ENCODE data around the gene CCNC. TPM values are rescaled to one million over a fixed set of nuclear protein-coding genes. Genes with fewer than 3 reads are reported as not detected.
A peak's percentile ranks its signal among the peaks of the same experiment; 100 is the strongest.

CCNC gene
- polyA plus RNA-seq, 4 donors: 40.4 to 64.2 (median 50.1) TPM

DNA sequence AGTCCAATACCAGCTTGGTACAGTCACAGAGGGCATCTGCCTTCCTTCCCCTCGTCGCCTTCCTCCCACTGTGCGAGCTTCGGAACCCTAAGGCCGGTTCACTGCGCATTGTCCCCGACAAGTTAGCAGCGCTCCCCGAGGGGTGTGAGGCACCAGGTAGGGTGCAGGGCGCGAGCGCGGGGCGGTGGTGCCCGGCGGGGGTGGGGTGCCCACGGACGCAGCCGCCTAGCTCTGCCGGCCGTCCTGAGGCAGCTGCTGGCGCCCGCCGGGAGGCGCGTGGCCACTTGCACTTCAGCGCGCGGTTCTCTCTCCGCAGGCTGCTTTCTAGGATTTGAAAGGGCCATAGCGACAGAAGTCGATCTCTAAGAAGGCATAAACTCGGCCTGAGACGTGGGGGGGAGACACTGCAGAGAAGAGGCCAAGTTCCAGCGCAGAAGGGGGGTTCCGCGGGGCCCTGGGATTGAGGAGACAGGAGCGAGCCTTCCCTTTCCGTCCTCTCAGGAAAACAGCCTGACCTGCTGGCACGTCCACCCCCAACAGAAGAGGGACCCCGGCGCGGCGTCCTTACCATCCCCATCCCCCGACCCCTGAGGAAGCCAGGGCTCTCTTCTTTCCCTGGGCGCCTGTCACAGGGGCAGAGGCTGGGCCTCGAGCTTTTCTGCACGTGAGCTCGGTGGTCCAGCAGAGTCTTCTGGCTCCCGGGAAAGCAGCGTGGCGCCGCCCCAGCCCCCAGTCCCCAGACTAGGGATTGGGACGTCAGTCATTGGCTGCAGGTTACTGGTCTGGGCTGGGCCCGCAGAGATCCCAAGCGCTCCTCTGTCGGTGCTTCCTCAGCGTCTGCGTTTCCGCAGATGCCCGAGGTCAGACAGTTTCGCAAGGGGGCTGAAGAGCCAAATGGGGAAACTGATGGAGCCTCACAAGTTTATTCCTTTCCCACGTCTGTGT lies 22.5 kb upstream of the CCNC start:
- Histone ChIP-seq H3K36me3 (ENCODE audit: control insufficient read depth in 3 of 3, insufficient read depth in 2 of 3, low read depth in 1 of 3, low read length in 3 of 3) (peaks cover 0 to 2% (median 0%) of the 10 kb centered on the region in 3 donors), H3K4me3 (ENCODE audit: low read depth in 1 of 3, low read length in 3 of 3) (no peak overlapping the region), H3K9me3 (ENCODE audit: control insufficient read depth in 2 of 2, insufficient read depth in 1 of 2, low read depth in 1 of 2, low read length in 1 of 2) (no peaks in the 10 kb centered on the region), H3K27ac (ENCODE audit: low read depth in 1 of 3, low read length in 2 of 3) (no peak overlapping the region), H3K27me3 (ENCODE audit: control insufficient read depth in 3 of 3, insufficient read depth in 3 of 3, low read length in 3 of 3) (peaks cover 2 to 83% (median 41%) of the 10 kb centered on the region in 3 donors), H3K4me1 (ENCODE audit: control insufficient read depth in 3 of 3, insufficient read depth in 2 of 3, low read depth in 1 of 3, low read length in 2 of 3) (peaks cover 0 to 14% (median 5%) of the 10 kb centered on the region in 3 donors)
- no peak for FAIRE-seq
- 4 to 6% (median 5%) methylated on average over 60 to 63 of the region's 63 CpGs for WGBS, 3 donors
- no peak for DNase-seq

DNA sequence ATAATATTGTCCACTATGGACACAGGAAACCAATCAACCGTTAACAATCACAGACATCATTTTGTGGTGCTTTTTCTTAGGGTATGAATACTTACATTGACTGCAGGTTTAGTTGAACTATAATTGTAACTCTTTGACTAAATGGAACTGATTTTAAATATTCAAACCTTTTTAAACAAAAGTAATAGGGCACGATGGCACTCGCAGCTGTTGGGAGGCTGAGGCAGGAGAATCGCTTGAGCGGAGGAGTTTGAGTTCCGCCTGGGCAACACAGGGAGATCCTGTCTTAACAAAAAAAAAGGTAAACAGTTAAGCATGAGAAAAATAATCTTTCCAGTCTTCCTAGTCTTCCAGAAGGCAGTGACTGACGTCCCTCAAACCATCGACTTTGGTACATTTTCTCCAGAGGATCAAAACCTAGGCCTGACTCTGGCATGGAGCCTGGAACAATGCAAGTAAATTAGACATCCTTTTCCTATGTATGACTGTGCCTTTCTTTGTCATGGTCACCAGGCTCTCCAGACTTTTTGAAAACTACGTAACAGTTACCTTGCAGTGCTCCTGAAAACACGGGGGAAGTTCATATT lies 21.5 kb upstream of the CCNC start:
- DNase-seq (no peak), FAIRE-seq (no peak)
- H3K4me1 ChIP-seq (ENCODE audit: control insufficient read depth in 3 of 3, insufficient read depth in 2 of 3, low read depth in 1 of 3, low read length in 2 of 3): peaks cover 0 to 14% (median 5%) of the 10 kb centered on the region in 3 donors
- WGBS, 3 donors: 26 to 34% (median 33%) methylated on average over 10 of the region's 10 CpGs
- peaks cover 0 to 2% (median 0%) of the 10 kb centered on the region in 3 donors for H3K36me3 ChIP-seq (ENCODE audit: control insufficient read depth in 3 of 3, insufficient read depth in 2 of 3, low read depth in 1 of 3, low read length in 3 of 3)
- no peaks in the 10 kb centered on the region for H3K9me3 ChIP-seq (ENCODE audit: control insufficient read depth in 2 of 2, insufficient read depth in 1 of 2, low read depth in 1 of 2, low read length in 1 of 2)
- no peak overlapping the region for H3K27ac ChIP-seq (ENCODE audit: low read depth in 1 of 3, low read length in 2 of 3)
- no peak overlapping the region for H3K4me3 ChIP-seq (ENCODE audit: low read depth in 1 of 3, low read length in 3 of 3)
- H3K27me3 ChIP-seq (ENCODE audit: control insufficient read depth in 3 of 3, insufficient read depth in 3 of 3, low read length in 3 of 3): peaks cover 2 to 76% (median 35%) of the 10 kb centered on the region in 3 donors

DNA sequence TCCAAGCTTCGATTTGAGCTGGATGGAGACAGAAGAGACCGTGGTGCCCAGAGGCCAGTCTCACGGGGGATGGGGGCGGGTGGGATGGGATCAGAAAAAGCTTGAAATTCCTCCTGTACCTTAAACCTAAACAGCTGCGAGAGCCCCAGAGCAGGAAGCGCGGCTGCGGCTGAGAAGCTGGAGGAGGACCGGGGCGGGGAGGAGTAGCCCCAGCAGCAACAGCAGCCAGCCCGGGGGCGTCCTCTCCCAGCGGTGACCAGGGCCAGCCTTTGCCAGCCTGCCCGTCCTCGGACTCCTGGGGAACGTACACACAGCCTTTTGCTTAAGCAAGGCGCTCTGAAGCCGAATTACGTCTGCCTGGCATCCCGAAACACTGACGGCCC lies 20.8 kb upstream of the CCNC start:
- H3K36me3 ChIP-seq (ENCODE audit: control insufficient read depth in 3 of 3, insufficient read depth in 2 of 3, low read depth in 1 of 3, low read length in 3 of 3): peaks cover 0 to 2% (median 0%) of the 10 kb centered on the region in 3 donors
- no peak overlapping the region for H3K27ac ChIP-seq (ENCODE audit: low read depth in 1 of 3, low read length in 2 of 3)
- peak overlapping the region in 2 of 3 donors; percentile 23 to 41 for H3K4me3 ChIP-seq (ENCODE audit: low read depth in 1 of 3, low read length in 3 of 3)
- no peak for DNase-seq
- H3K9me3 ChIP-seq (ENCODE audit: control insufficient read depth in 2 of 2, insufficient read depth in 1 of 2, low read depth in 1 of 2, low read length in 1 of 2): no peaks in the 10 kb centered on the region
- H3K4me1 ChIP-seq (ENCODE audit: control insufficient read depth in 3 of 3, insufficient read depth in 2 of 3, low read depth in 1 of 3, low read length in 2 of 3): peaks cover 0 to 14% (median 5%) of the 10 kb centered on the region in 3 donors
- WGBS, 3 donors: 3 to 6% (median 5%) methylated on average over 21 of the region's 21 CpGs
- peaks cover 2 to 74% (median 32%) of the 10 kb centered on the region in 3 donors for H3K27me3 ChIP-seq (ENCODE audit: control insufficient read depth in 3 of 3, insufficient read depth in 3 of 3, low read length in 3 of 3)
- no peak for FAIRE-seq

DNA sequence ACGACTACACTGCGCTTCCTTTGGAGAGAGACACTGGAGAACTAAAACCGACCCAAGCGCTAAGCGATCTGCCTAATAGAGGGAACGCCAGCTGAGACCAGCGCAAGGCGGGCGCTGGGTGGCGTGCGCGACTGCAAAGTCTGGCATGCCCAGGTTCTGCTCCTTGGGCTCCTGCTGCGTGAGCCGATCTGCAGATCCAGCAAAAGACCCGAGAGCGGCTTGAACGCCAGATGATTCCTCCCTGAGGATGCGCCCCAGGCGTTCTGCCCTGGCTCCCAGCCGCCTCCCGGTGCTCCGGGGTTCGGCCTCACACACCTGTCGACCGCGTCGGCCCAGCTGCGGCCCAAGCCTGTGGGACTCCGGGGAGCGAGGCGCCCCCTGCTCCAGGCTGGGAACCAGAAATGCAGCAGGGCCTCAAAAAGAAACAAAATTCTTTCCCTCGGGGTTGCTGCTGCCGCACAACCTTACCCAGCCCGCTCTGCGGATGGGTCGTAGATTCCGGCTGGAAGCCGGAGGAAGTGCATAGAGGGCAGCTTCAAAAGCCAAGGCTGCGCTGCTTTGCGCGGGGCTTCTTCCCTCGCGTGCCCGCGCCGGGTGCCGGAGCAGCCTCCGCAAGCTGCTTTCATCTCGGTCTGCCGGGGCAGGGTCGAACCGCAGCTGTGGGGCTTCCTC lies 20.3 kb upstream of the CCNC start:
- H3K9me3 ChIP-seq (ENCODE audit: control insufficient read depth in 2 of 2, insufficient read depth in 1 of 2, low read depth in 1 of 2, low read length in 1 of 2): no peaks in the 10 kb centered on the region
- H3K27me3 ChIP-seq (ENCODE audit: control insufficient read depth in 3 of 3, insufficient read depth in 3 of 3, low read length in 3 of 3): peaks cover 2 to 73% (median 32%) of the 10 kb centered on the region in 3 donors
- H3K27ac ChIP-seq (ENCODE audit: low read depth in 1 of 3, low read length in 2 of 3): no peak overlapping the region
- H3K4me1 ChIP-seq (ENCODE audit: control insufficient read depth in 3 of 3, insufficient read depth in 2 of 3, low read depth in 1 of 3, low read length in 2 of 3): peaks cover 0 to 14% (median 5%) of the 10 kb centered on the region in 3 donors
- WGBS, 3 donors: 0 to 2% (median 1%) methylated on average over 52 of the region's 52 CpGs
- peak overlapping the region in 2 of 3 donors; percentile 23 to 41 for H3K4me3 ChIP-seq (ENCODE audit: low read depth in 1 of 3, low read length in 3 of 3)
- no peak for FAIRE-seq
- DNase-seq: peak; percentile 67 to 79
- H3K36me3 ChIP-seq (ENCODE audit: control insufficient read depth in 3 of 3, insufficient read depth in 2 of 3, low read depth in 1 of 3, low read length in 3 of 3): peaks cover 0 to 2% (median 0%) of the 10 kb centered on the region in 3 donors

DNA sequence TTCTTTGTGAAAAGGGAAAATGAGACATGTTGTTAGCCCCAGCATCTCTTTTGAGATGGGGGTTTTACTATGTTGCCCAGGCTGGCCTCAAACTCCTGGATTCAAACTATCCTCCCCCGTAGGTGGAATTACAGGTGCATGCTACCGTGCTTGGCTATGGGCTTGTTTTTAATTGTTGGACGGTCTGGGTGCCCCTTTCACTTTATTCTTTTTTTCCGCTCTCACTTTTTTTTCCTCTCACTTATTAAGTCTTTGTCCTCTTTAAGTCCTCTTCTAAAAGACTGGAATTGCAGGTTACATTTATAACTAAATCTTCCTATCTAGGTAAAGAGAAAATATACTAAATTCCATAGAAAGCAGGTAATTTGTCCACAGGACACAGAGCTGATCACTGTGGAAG lies 19.3 kb upstream of the CCNC start:
- Histone ChIP-seq H3K27me3 (ENCODE audit: control insufficient read depth in 3 of 3, insufficient read depth in 3 of 3, low read length in 3 of 3) (peaks cover 2 to 69% (median 31%) of the 10 kb centered on the region in 3 donors), H3K4me3 (ENCODE audit: low read depth in 1 of 3, low read length in 3 of 3) (no peak overlapping the region), H3K9me3 (ENCODE audit: control insufficient read depth in 2 of 2, insufficient read depth in 1 of 2, low read depth in 1 of 2, low read length in 1 of 2) (no peaks in the 10 kb centered on the region), H3K4me1 (ENCODE audit: control insufficient read depth in 3 of 3, insufficient read depth in 2 of 3, low read depth in 1 of 3, low read length in 2 of 3) (peaks cover 0 to 14% (median 5%) of the 10 kb centered on the region in 3 donors), H3K27ac (ENCODE audit: low read depth in 1 of 3, low read length in 2 of 3) (no peak overlapping the region), H3K36me3 (ENCODE audit: control insufficient read depth in 3 of 3, insufficient read depth in 2 of 3, low read depth in 1 of 3, low read length in 3 of 3) (peaks cover 0 to 2% (median 0%) of the 10 kb centered on the region in 3 donors)
- FAIRE-seq: no peak
- no peak for DNase-seq
- 76 to 84% (median 80%) methylated on average over 4 of the region's 4 CpGs for WGBS, 3 donors

DNA sequence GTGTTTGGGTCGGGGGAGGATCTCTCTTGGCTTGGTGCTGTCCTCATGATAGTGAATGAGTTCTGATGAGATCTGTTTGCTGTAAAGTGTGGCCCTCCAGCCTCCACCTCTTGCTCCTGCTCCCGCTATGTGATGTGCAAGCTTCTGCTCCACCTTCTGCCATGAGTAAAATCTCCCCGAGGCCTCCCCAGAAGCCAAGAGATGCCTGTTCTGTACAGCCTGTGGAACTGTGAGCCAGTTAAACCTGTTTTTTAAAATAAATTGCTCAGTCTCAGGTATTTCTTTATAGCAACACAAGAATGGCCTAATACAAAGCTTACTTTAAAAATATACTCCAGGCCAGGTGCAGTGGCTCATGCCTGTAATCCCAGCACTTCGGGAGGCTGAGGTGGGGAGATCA lies 11.3 kb upstream of the CCNC start:
- no peaks in the 10 kb centered on the region for H3K4me1 ChIP-seq (ENCODE audit: control insufficient read depth in 3 of 3, insufficient read depth in 2 of 3, low read depth in 1 of 3, low read length in 2 of 3)
- no peak overlapping the region for H3K27ac ChIP-seq (ENCODE audit: low read depth in 1 of 3, low read length in 2 of 3)
- H3K9me3 ChIP-seq (ENCODE audit: control insufficient read depth in 2 of 2, insufficient read depth in 1 of 2, low read depth in 1 of 2, low read length in 1 of 2): no peaks in the 10 kb centered on the region
- no peak overlapping the region for H3K4me3 ChIP-seq (ENCODE audit: low read depth in 1 of 3, low read length in 3 of 3)
- no peak for DNase-seq
- H3K36me3 ChIP-seq (ENCODE audit: control insufficient read depth in 3 of 3, insufficient read depth in 2 of 3, low read depth in 1 of 3, low read length in 3 of 3): no peaks in the 10 kb centered on the region
- peaks cover 0 to 19% (median 3%) of the 10 kb centered on the region in 3 donors for H3K27me3 ChIP-seq (ENCODE audit: control insufficient read depth in 3 of 3, insufficient read depth in 3 of 3, low read length in 3 of 3)
- no peak for FAIRE-seq
- WGBS, 3 donors: 67 to 77% (median 75%) methylated on average over 4 of the region's 4 CpGs

DNA sequence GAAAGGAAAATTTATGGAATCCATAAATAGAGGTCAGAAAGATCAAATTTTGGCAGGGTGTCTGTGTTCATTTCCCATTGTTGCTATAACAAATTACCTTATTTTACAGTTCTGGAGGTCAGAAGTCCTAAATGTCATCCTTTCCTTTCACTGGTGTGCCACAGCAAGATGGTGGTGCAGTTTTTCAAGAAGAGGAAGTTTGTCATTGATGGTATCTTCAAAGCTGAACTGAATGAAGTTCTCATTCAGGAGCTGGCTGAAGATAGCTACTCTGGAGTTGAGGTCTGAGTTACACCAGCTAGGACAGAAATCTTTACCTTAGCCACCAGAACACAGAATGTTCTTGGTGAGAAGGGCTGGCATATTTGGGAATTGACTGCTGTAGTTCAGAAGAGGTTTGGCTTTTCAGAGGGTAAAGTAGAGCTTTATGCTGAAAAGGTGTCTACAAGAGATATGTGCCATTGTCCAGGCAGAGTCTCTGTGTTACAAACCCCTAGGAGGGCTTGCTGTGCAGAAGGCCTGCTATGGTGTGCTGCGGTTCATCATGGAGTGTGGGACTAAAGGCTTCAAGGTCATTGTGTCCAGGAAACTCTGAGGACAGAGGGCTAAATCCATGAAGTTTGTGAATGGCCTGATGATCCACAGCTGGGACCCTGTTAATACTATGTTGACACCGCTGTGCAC lies 7.2 kb upstream of the CCNC start:
- no peak for DNase-seq
- no peak overlapping the region for H3K4me3 ChIP-seq (ENCODE audit: low read depth in 1 of 3, low read length in 3 of 3)
- H3K4me1 ChIP-seq (ENCODE audit: control insufficient read depth in 3 of 3, insufficient read depth in 2 of 3, low read depth in 1 of 3, low read length in 2 of 3): no peaks in the 10 kb centered on the region
- peaks cover 0 to 7% (median 0%) of the 10 kb centered on the region in 3 donors for H3K27me3 ChIP-seq (ENCODE audit: control insufficient read depth in 3 of 3, insufficient read depth in 3 of 3, low read length in 3 of 3)
- FAIRE-seq: no peak
- no peaks in the 10 kb centered on the region for H3K36me3 ChIP-seq (ENCODE audit: control insufficient read depth in 3 of 3, insufficient read depth in 2 of 3, low read depth in 1 of 3, low read length in 3 of 3)
- WGBS, 3 donors: 91 to 100% (median 95%) methylated on average over 2 of the region's 2 CpGs
- no peak overlapping the region for H3K27ac ChIP-seq (ENCODE audit: low read depth in 1 of 3, low read length in 2 of 3)
- no peaks in the 10 kb centered on the region for H3K9me3 ChIP-seq (ENCODE audit: control insufficient read depth in 2 of 2, insufficient read depth in 1 of 2, low read depth in 1 of 2, low read length in 1 of 2)
